Loucy (cell line): Measurements from ENCODE around the gene VPS51.
A peak's percentile ranks its signal among the peaks of the same experiment; 100 is the strongest.

Experiments used
- H2AFZ ChIP-seq: fragments of 200-600 bp; sonication (generic); 2 replicates; pipeline ENCODE4 v1.6.0; 2016; ENCODE audit warnings: antibody characterized with exemption, mild to moderate bottlenecking, low read length, moderate library complexity
- H3F3A ChIP-seq: fragments of 200-600 bp; 2 replicates; pipeline ENCODE4 v1.6.0; 2016; ENCODE audit warnings: antibody characterized with exemption, low read depth, mild to moderate bottlenecking
- H3K27me3 ChIP-seq: fragments of 200-600 bp; sonication (generic); 2 replicates; pipeline ENCODE4 v1.6.1; 2014; ENCODE audit warnings: low read length, mild to moderate bottlenecking; ENCODE audit not compliant: insufficient read depth, poor library complexity, severe bottlenecking
- H3K36me3 ChIP-seq: fragments of 200-600 bp; sonication (generic); 2 replicates; pipeline ENCODE4 v1.6.1; 2016; ENCODE audit warnings: low read length; ENCODE audit not compliant: insufficient read depth
- H3K4me1 ChIP-seq: fragments of 200-600 bp; sonication (generic); 2 replicates; pipeline ENCODE4 v1.5.1; 2014; ENCODE audit warnings: low read length, mild to moderate bottlenecking; ENCODE audit not compliant: insufficient read depth, poor library complexity, severe bottlenecking
- H3K4me2 ChIP-seq: fragments of 200-600 bp; sonication (generic); 2 replicates; pipeline ENCODE4 v1.6.0; 2014; ENCODE audit warnings: antibody characterized with exemption, low read length, low read depth, mild to moderate bottlenecking; ENCODE audit not compliant: poor library complexity, severe bottlenecking
- H3K4me3 ChIP-seq: fragments of 200-600 bp; sonication (generic); 2 replicates; pipeline ENCODE4 v1.5.1; 2014; ENCODE audit warnings: low read length, mild to moderate bottlenecking, mixed read lengths; ENCODE audit not compliant: poor library complexity, severe bottlenecking
- H3K79me2 ChIP-seq: fragments of 200-600 bp; sonication (generic); 2 replicates; pipeline ENCODE4 v1.6.1; 2014; ENCODE audit warnings: low read length; ENCODE audit not compliant: insufficient read depth
- H3K9ac ChIP-seq: fragments of 200-600 bp; sonication (generic); 2 replicates; pipeline ENCODE4 v1.6.0; 2014; ENCODE audit warnings: mild to moderate bottlenecking, low read depth, low read length, moderate library complexity; ENCODE audit not compliant: poor library complexity, severe bottlenecking
- H3K9me2 ChIP-seq: fragments of 200-600 bp; sonication (generic); replicated peaks from 2 replicates; pipeline ENCODE4 v1.6.1; 2016; ENCODE audit warnings: low read depth, low read length, mixed read lengths
- H3K9me3 ChIP-seq: fragments of 200-600 bp; sonication (generic); 2 replicates; pipeline ENCODE4 v1.6.1; 2014; ENCODE audit warnings: mild to moderate bottlenecking, antibody characterized with exemption, low read length, low read depth; ENCODE audit not compliant: insufficient read depth
- H4K20me1 ChIP-seq: fragments of 200-600 bp; sonication (generic); 2 replicates; pipeline ENCODE4 v1.6.0; 2014; ENCODE audit warnings: antibody characterized with exemption, low read length, mild to moderate bottlenecking; ENCODE audit not compliant: insufficient read depth, poor library complexity, severe bottlenecking
- CTCF ChIP-seq: fragments of 200-600 bp; sonication (generic); conservative IDR thresholded peaks from 2 replicates; pipeline ENCODE4 v1.5.1; 2014; ENCODE audit warnings: mild to moderate bottlenecking, antibody characterized with exemption, low read length
- EZH2phosphoT487 ChIP-seq: fragments of 200-600 bp; IDR thresholded peaks from 2 replicates; pipeline ENCODE4 v1.6.1; 2018; ENCODE audit warnings: antibody characterized with exemption, mild to moderate bottlenecking, moderate library complexity, borderline replicate concordance

Gene VPS51

GRCh38 chr11:65095427-65095826 is 587 bp upstream of the VPS51 start:
- Histone ChIP-seq H3K79me2 (peaks cover 32% of the 10 kb centered on the region), H3K27me3 (no peaks in the 10 kb centered on the region), H3K9me2 (no peaks in the 10 kb centered on the region), H2AFZ (peak overlapping the region; percentile 92), H3F3A (no peaks in the 10 kb centered on the region), H3K9ac (no peak overlapping the region), H3K4me2 (peak overlapping the region; percentile 25), H3K4me3 (peak overlapping the region; percentile 96), H3K36me3 (no peaks in the 10 kb centered on the region), H4K20me1 (peaks cover 14% of the 10 kb centered on the region), H3K4me1 (peaks cover 20% of the 10 kb centered on the region), H3K9me3 (no peaks in the 10 kb centered on the region)
- no peak for TF ChIP-seq CTCF
- no peak for TF ChIP-seq EZH2phosphoT487

- H3K4me2 ChIP-seq, result peak overlapping the region; percentile 97
- no peaks in the 10 kb centered on the region for H3K36me3 ChIP-seq
- peaks cover 39% of the 10 kb centered on the region for H3K79me2 ChIP-seq
- peaks cover 14% of the 10 kb centered on the region for H4K20me1 ChIP-seq
- TF ChIP-seq EZH2phosphoT487 (no peak), CTCF (no peak)
- no peaks in the 10 kb centered on the region for H3K27me3 ChIP-seq
- H3F3A ChIP-seq, result no peaks in the 10 kb centered on the region
- H3K9me2 ChIP-seq, result no peaks in the 10 kb centered on the region
- H3K4me3 ChIP-seq, result peak overlapping the region; percentile 96
- H3K9ac ChIP-seq, result peak overlapping the region; percentile 87
- peaks cover 20% of the 10 kb centered on the region for H3K4me1 ChIP-seq
- H3K9me3 ChIP-seq, result no peaks in the 10 kb centered on the region
- H2AFZ ChIP-seq, result no peak overlapping the region
Observed at GRCh38 chr11:65096926-65097325, 912 bp downstream of the VPS51 start.

- Histone ChIP-seq H3K4me2 (no peak overlapping the region), H3K9ac (no peak overlapping the region), H3F3A (no peaks in the 10 kb centered on the region), H3K27me3 (no peaks in the 10 kb centered on the region), H2AFZ (no peak overlapping the region), H3K9me3 (no peaks in the 10 kb centered on the region), H3K4me1 (peaks cover 24% of the 10 kb centered on the region), H3K79me2 (peaks cover 49% of the 10 kb centered on the region), H3K4me3 (no peak overlapping the region), H3K9me2 (no peaks in the 10 kb centered on the region), H3K36me3 (no peaks in the 10 kb centered on the region), H4K20me1 (peaks cover 14% of the 10 kb centered on the region)
- TF ChIP-seq CTCF (peak; percentile 28; the same call in 1 of the 2 replicates), EZH2phosphoT487 (no peak)
Observed at GRCh38 chr11:65100674-65101350, 4.8 kb downstream of the VPS51 start.
